GM18502 (cell line): ENCODE measurements around the gene CCDC28A.

Source experiments
- ATAC-seq: cut with Tn5 transposase; IDR thresholded peaks from one replicate; pipeline ENCODE4 v1.9.1; 2021; ENCODE audit warnings: mild to moderate bottlenecking; ENCODE audit not compliant: unreplicated experiment, poor library complexity

CCDC28A gene

DNA sequence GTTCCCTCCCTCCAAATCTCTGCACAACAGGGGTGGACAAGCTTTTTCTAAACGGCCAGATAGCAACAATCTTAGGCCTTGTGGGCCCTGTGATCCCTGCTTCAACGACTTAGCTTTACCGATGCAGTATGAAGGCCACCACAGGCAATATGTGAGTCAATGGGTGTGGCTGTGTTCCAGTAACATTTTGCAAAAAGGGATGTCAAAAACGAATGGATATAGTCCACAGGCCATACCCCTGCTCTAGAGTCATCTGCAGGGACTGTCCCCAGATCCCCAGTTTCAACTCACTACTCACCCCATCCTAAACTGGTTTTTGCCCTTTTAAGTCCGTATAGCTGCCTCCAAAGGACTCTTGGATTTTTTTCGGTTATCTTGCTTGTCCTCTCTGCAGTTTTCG, 56.7 kb downstream of the CCDC28A start:
- no peak for ATAC-seq

DNA sequence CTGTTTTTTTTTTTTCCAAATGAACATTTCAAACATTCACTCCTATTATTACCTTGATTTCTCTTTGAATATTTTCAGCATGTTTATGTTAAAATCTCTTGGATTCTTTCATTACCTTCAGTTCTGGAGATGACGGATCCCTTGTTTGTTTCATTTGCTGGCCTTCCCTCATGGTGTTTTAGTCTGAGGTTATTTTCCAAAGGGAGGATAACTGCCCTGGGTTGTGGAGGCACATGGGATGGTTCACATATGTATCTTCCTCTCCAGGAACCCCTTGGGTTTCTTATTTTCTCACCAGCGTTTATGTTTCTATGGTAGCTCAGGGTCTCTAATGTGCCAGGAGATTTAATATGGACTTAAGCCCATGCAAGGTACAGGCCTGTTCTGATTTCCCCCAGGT, 58.6 kb downstream of the CCDC28A start:
- no peak for ATAC-seq

DNA sequence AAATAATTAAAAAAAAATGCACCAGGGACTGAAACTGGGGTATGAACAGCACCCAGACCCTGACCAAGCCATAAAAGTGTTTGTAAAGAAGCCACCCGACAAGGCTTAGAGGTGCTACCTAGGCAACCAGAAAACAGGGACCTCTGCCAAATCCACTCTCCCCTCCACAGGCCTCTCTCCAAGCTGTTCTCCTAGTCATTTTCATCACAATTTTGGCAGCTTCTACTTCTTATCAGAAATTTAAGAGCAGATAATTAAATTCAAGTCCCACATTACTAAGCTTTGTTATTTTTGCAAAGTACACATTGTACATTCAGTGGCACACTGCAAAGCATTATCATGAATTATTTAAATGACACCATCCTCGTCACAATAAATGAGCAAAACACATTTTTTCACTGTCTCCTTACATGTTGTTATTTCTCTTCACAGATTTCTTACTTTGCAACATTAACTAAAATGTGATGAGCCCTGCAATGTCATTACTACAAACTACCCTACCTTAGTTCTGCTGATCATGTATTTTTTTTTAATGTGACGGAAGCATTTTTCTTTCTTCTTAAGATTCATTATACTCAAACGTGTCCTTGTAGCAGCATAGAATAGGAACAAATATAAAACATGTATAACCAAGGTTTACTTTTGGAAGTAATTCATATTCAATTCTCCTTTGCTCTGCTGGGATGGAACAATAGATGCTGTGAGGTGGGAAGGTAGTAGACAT, 60.4 kb downstream of the CCDC28A start:
- no peak for ATAC-seq

DNA sequence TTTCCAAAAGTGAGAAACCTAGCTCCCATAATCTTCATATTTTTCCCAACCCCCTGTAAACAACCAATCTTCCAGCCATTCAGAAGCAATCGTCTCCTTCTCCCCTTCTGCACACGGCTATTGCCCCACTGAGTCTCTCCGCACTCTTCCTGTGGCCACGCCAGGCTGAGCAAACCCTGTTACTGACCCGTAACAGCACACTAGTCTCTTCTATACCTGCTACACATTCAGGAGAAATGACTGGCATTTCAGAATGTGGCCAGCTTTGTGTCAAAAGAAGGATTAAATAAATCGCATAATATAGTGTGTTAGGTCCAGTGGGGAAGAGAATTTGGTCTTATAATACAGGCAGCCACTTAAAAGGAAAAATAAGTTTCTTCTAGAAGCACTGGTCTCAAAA, 63.7 kb downstream of the CCDC28A start:
- ATAC-seq: no peak
